BE2C (cell line): ENCODE results near the gene PTPN18.
A peak's percentile ranks its signal among the peaks of the same experiment; 100 is the strongest.

Experiments used
- DNase-seq: peaks from one replicate; pipeline ENCODE4 v3.0.0-alpha.2; 2020
- H3K27me3 ChIP-seq: fragments of 250-450 bp; sonication (Bioruptor Pico); 2 replicates; pipeline ENCODE4 v1.5.1; 2020; ENCODE audit warnings: mild to moderate bottlenecking
- H3K36me3 ChIP-seq: fragments of 250-450 bp; sonication (Bioruptor Pico); 2 replicates; pipeline ENCODE4 v1.5.1; 2020; ENCODE audit warnings: mild to moderate bottlenecking
- H3K4me1 ChIP-seq: fragments of 250-450 bp; sonication (Bioruptor Pico); 2 replicates; pipeline ENCODE4 v1.5.1; 2020
- H3K4me3 ChIP-seq: 2 replicates; pipeline ENCODE4 v1.5.1; 2011; ENCODE audit warnings: low read depth, low read length
- H3K9me3 ChIP-seq: fragments of 250-450 bp; sonication (Bioruptor Pico); 2 replicates; pipeline ENCODE4 v1.5.1; 2020
- TF ChIP-seq, protein P1 (sequence below): IDR thresholded peaks from 2 replicates; pipeline ENCODE4 v1.5.1; 2012; ENCODE audit warnings: mild to moderate bottlenecking, low read depth, low read length

The PTPN18 gene

GRCh38 chr2:130349174-130349573 lies 6.7 kb upstream of the PTPN18 start:
- H3K4me1 ChIP-seq: no peaks in the 10 kb centered on the region
- TF ChIP-seq, protein P1, sequence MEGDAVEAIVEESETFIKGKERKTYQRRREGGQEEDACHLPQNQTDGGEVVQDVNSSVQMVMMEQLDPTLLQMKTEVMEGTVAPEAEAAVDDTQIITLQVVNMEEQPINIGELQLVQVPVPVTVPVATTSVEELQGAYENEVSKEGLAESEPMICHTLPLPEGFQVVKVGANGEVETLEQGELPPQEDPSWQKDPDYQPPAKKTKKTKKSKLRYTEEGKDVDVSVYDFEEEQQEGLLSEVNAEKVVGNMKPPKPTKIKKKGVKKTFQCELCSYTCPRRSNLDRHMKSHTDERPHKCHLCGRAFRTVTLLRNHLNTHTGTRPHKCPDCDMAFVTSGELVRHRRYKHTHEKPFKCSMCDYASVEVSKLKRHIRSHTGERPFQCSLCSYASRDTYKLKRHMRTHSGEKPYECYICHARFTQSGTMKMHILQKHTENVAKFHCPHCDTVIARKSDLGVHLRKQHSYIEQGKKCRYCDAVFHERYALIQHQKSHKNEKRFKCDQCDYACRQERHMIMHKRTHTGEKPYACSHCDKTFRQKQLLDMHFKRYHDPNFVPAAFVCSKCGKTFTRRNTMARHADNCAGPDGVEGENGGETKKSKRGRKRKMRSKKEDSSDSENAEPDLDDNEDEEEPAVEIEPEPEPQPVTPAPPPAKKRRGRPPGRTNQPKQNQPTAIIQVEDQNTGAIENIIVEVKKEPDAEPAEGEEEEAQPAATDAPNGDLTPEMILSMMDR: no peak
- no peak overlapping the region for H3K4me3 ChIP-seq
- no peaks in the 10 kb centered on the region for H3K27me3 ChIP-seq
- H3K9me3 ChIP-seq: no peaks in the 10 kb centered on the region
- no peak for DNase-seq
- peaks cover 27% of the 10 kb centered on the region for H3K36me3 ChIP-seq

DNA sequence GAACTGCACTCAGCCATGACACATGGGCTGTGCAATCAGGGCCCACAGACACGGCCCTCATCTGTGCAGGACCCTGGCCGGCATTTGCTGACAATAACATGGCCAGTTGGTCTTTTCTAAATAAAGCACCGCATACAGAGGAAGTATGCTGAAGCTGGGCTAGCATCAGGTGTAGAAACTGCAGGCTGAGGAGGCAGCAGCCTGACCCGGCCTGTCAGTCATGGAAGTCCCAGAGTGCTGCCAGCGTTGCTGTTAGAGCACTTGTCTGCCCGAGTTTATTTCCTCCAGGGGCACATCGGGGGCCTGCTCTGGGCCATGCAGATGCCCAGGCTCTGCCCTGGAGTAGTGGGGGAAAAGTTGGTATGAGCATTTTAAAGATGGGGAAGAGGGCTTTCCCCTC lies 4.1 kb upstream of the PTPN18 start:
- Histone ChIP-seq H3K4me3 (no peak overlapping the region), H3K9me3 (no peaks in the 10 kb centered on the region), H3K36me3 (peaks cover 7% of the 10 kb centered on the region), H3K27me3 (no peaks in the 10 kb centered on the region), H3K4me1 (no peaks in the 10 kb centered on the region)
- TF ChIP-seq, protein P1: no peak
- DNase-seq: no peak

DNA sequence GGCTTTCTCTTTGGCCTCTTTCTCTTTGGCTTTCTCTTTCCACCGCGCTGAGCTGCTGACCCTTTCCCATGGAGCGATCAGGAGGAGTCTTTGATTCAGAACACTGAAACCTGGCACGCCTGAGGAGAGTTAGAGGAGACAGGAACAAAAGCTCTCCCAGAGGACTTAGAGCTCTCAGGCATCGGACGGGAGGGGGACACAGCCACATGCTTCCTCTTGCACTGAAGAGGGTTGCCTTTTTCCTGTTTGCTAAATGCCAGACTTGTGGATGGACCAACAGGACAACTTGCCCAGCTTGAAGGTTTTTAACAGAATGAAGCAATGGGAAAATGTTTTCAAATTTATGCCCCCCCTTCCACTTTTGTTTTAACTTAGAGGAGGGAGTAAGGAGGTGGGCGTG lies 3.6 kb upstream of the PTPN18 start:
- peaks cover 3% of the 10 kb centered on the region for H3K36me3 ChIP-seq
- DNase-seq: no peak
- H3K4me3 ChIP-seq: no peak overlapping the region
- TF ChIP-seq, protein P1: no peak
- no peaks in the 10 kb centered on the region for H3K27me3 ChIP-seq
- H3K9me3 ChIP-seq: no peaks in the 10 kb centered on the region
- no peaks in the 10 kb centered on the region for H3K4me1 ChIP-seq

DNA sequence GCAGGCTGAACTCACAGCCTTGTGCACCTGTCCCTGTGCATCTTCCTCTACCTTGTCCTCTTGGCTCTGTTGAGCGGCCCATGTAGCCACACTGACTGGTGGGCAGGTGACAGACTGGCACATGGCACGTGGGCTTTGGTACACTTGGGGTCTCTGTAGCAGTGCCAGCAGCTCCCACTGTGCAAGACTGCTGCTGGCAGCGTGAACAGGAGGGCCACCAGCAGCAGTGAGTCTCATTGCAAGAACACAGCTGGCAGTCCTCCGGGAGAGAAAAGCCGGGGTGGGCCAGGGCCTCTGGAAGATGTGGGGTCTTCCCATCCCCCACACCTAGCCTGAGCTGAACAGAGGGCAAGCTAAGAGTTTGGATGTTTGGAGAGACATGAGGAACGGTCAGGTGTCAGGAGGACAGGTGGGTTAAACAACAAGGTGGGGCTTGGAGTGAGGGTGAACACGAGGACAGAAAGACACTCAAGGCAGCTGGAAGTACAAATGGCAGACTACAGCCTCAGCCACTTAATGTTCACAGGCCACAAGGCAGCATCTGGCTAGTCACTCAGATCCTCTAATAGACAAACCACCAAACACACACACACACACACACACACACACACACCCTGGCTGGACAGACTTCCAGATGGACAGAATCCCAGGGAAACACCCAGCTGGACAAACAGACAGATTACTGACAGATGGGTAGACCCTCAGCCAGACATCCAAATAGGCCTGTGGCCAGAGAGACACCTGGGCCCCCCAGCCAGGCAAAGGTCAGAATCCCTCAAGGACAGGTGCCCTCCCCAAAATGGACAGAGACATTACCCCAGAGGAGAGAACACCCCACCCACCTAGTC lies 2.3 kb upstream of the PTPN18 start:
- DNase-seq: no peak

DNA sequence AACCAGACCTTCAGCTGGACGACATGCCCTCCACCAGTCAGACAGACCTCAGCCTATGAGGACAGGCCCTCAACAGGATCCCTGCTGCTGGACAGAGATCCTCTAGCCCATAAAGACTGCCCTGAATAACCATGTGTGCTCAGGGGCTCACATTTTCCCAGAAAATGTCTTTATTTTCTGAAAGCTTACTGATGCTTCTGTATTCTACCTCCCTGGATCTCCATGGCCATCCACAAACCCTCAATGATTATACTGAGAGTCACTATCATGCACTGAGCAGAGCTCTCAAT lies 1.8 kb upstream of the PTPN18 start:
- no peaks in the 10 kb centered on the region for H3K4me1 ChIP-seq
- H3K4me3 ChIP-seq: no peak overlapping the region
- no peak for DNase-seq
- no peaks in the 10 kb centered on the region for H3K27me3 ChIP-seq
- H3K36me3 ChIP-seq: no peaks in the 10 kb centered on the region
- TF ChIP-seq, protein P1: no peak
- H3K9me3 ChIP-seq: no peaks in the 10 kb centered on the region

More for the DNA sequence above, 2.3 kb upstream of the PTPN18 start:
- no peaks in the 10 kb centered on the region for H3K27me3 ChIP-seq
- H3K9me3 ChIP-seq: no peaks in the 10 kb centered on the region
- no peak overlapping the region for H3K4me3 ChIP-seq
- no peaks in the 10 kb centered on the region for H3K4me1 ChIP-seq
- TF ChIP-seq, protein P1: no peak
- no peaks in the 10 kb centered on the region for H3K36me3 ChIP-seq

GRCh38 chr2:130355172-130355577 lies 681 bp upstream of the PTPN18 start:
- Histone ChIP-seq H3K9me3 (no peaks in the 10 kb centered on the region), H3K4me3 (peak overlapping the region; percentile 52), H3K27me3 (no peaks in the 10 kb centered on the region), H3K4me1 (no peaks in the 10 kb centered on the region), H3K36me3 (no peaks in the 10 kb centered on the region)
- TF ChIP-seq, protein P1: no peak
- no peak for DNase-seq
